HL-60 (cell line): Measurements from ENCODE around the gene SOX4.

Source experiments
- CTCF ChIP-seq: IDR thresholded peaks from one replicate; pipeline ENCODE4 v1.5.1; 2011; ENCODE audit warnings: low read length, control low read depth, inconsistent platforms; ENCODE audit not compliant: insufficient read depth
- GABPA ChIP-seq: IDR thresholded peaks from 2 replicates; pipeline ENCODE4 v1.6.1; 2012; ENCODE audit warnings: low read depth
- SPI1 ChIP-seq: IDR thresholded peaks from 2 replicates; pipeline ENCODE4 v1.6.1; 2012; ENCODE audit warnings: low read depth, mild to moderate bottlenecking, borderline replicate concordance

DNA sequence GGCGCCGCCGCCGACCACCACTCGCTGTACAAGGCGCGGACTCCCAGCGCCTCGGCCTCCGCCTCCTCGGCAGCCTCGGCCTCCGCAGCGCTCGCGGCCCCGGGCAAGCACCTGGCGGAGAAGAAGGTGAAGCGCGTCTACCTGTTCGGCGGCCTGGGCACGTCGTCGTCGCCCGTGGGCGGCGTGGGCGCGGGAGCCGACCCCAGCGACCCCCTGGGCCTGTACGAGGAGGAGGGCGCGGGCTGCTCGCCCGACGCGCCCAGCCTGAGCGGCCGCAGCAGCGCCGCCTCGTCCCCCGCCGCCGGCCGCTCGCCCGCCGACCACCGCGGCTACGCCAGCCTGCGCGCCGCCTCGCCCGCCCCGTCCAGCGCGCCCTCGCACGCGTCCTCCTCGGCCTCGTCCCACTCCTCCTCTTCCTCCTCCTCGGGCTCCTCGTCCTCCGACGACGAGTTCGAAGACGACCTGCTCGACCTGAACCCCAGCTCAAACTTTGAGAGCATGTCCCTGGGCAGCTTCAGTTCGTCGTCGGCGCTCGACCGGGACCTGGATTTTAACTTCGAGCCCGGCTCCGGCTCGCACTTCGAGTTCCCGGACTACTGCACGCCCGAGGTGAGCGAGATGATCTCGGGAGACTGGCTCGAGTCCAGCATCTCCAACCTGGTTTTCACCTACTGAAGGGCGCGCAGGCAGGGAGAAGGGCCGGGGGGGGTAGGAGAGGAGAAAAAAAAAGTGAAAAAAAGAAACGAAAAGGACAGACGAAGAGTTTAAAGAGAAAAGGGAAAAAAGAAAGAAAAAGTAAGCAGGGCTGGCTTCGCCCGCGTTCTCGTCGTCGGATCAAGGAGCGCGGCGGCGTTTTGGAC, 2.0 kb downstream of the SOX4 start:
- TF ChIP-seq CTCF, result no peak
- TF ChIP-seq GABPA, result no peak
- TF ChIP-seq SPI1, result no peak
